Body of pancreas (tissue), 4 donors: ENCODE results near the gene UBXN4. TPM values are rescaled to one million over a fixed set of nuclear protein-coding genes. Genes with fewer than 3 reads are reported as not detected.

Experiments used
- ATAC-seq: fragments of 150-250 bp; one replicate; pipeline ENCODE4 v1.9.1; 2016
- DNase-seq, 4 donors: peaks; one replicate each; pipeline ENCODE4 v3.0.0-alpha.2; 2019
- H3K27ac ChIP-seq, 4 donors: fragments of 200-600 bp; sonication (generic); 1 replicate in 3 of 4; 2 replicates in 1 of 4; pipeline versions ENCODE4 v1.5.1 to v1.6.1; 2016 to 2019; ENCODE audit warnings: mild to moderate bottlenecking in 1 of 4, mixed read lengths in 1 of 4, moderate library complexity in 1 of 4
- H3K27me3 ChIP-seq, 2 donors: fragments of 200-600 bp; sonication (generic); one replicate each; pipeline ENCODE4 v1.6.0; 2016; ENCODE audit warnings: mild to moderate bottlenecking in 1 of 2
- H3K36me3 ChIP-seq, 2 donors: fragments of 200-600 bp; sonication (generic); replicated peaks in 1 of 2; 2 replicates each; pipeline ENCODE4 v1.5.1; 2016; ENCODE audit warnings: low read depth in 2 of 2; ENCODE audit not compliant: insufficient read depth in 1 of 2
- H3K4me1 ChIP-seq: fragments of 200-600 bp; sonication (generic); one replicate; pipeline ENCODE4 v1.6.0; 2016
- H3K4me3 ChIP-seq, 2 donors: fragments of 200-600 bp; sonication (generic); 1 replicate in 1 of 2; 2 replicates in 1 of 2; pipeline ENCODE4 v1.5.1; 2016 to 2019
- H3K9me3 ChIP-seq, 3 donors: fragments of 200-600 bp; sonication (generic); 1 replicate in 2 of 3; 2 replicates in 1 of 3; pipeline ENCODE4 v1.5.1; 2016
- CTCF ChIP-seq, 7 experiments: fragments of 450-650 bp in 4 of 7; fragments of 200-600 bp in 3 of 7; sonication (generic) in 3 of 7; IDR thresholded peaks; one replicate each; pipeline ENCODE4 v1.5.1; 2016 to 2019; ENCODE audit warnings: antibody characterized with exemption in 7 of 7
- POLR2A ChIP-seq, 3 donors: fragments of 450-650 bp; IDR thresholded peaks; one replicate each; pipeline ENCODE4 v1.6.1; 2016; ENCODE audit warnings: antibody characterized with exemption in 3 of 3, mild to moderate bottlenecking in 2 of 3
- WGBS, 2 donors: methylation state at CpG; one replicate each; pipeline ENCODE4 v1.1.5; 2017; 5-methylcytosine and 5-hydroxymethylcytosine counted together
- intact Hi-C: fragments of 100-400 bp; cut with DNase I; formaldehyde crosslinking; loops from one replicate; pipeline ENCODE4 v1.15.1; 2023
- total RNA-seq, 2 donors: library from RNA; depleted of rRNA; stranded (reverse); fragments of >200 nt; gene quantifications; one replicate each; pipeline ENCODE4 v1.1.0, GENCODE V29; 2016

Gene UBXN4
- total RNA-seq, 2 donors from 2014 or later = 55.7 to 70.3 TPM

GRCh38 chr2:135773917-135774316 is 32.3 kb downstream of the UBXN4 start:
- intact Hi-C loops = no loop called here
- no peak overlapping the region for H3K4me3 ChIP-seq
- H3K27me3 ChIP-seq = no peaks in the 10 kb centered on the region
- ATAC-seq (no peak), DNase-seq (no peak)
- H3K4me1 ChIP-seq = no peaks in the 10 kb centered on the region
- peaks cover 31 to 54% of the 10 kb centered on the region in 2 donors for H3K36me3 ChIP-seq
- H3K9me3 ChIP-seq = no peaks in the 10 kb centered on the region
- no peak overlapping the region for H3K27ac ChIP-seq
- TF ChIP-seq POLR2A (IDR thresholded peaks at IDR 0.05) = no peak
- TF ChIP-seq CTCF (IDR thresholded peaks at IDR 0.05) = no peak

GRCh38 chr2:135775420-135775819 is 33.8 kb downstream of the UBXN4 start:
- H3K27ac ChIP-seq = no peak overlapping the region
- WGBS, 2 donors = 43 to 50% methylated on average over 2 of the region's 2 CpGs
- no peak overlapping the region for H3K4me3 ChIP-seq
- H3K9me3 ChIP-seq = no peaks in the 10 kb centered on the region
- DNase-seq = no peak
- no peak for TF ChIP-seq CTCF (IDR thresholded peaks at IDR 0.05)
- ATAC-seq = no peak
- H3K27me3 ChIP-seq = no peaks in the 10 kb centered on the region
- intact Hi-C loops = no loop called here
- H3K36me3 ChIP-seq = peaks cover 25 to 60% of the 10 kb centered on the region in 2 donors
- no peaks in the 10 kb centered on the region for H3K4me1 ChIP-seq

- TF ChIP-seq POLR2A (IDR thresholded peaks at IDR 0.05) = no peak
- TF ChIP-seq CTCF (IDR thresholded peaks at IDR 0.05) = no peak
- H3K36me3 ChIP-seq = peaks cover 21 to 58% of the 10 kb centered on the region in 2 donors
- intact Hi-C loops = no loop called here
- no peak overlapping the region for H3K27ac ChIP-seq
- no peak for DNase-seq
- H3K4me3 ChIP-seq = no peak overlapping the region
- no peaks in the 10 kb centered on the region for H3K4me1 ChIP-seq
- WGBS, 2 donors = 95 to 98% methylated on average over 7 of the region's 7 CpGs
- ATAC-seq = no peak
- no peaks in the 10 kb centered on the region for H3K27me3 ChIP-seq
- no peaks in the 10 kb centered on the region for H3K9me3 ChIP-seq
These were observed 34.7 kb downstream of the UBXN4 start for GRCh38 chr2:135776367-135776766.

- TF ChIP-seq POLR2A (IDR thresholded peaks at IDR 0.05) (no peak), CTCF (IDR thresholded peaks at IDR 0.05) (no peak)
- DNase-seq (no peak), ATAC-seq (no peak)
- H3K4me3 ChIP-seq = no peak overlapping the region
- H3K4me1 ChIP-seq = no peaks in the 10 kb centered on the region
- intact Hi-C loops = no loop called here
- H3K9me3 ChIP-seq = no peaks in the 10 kb centered on the region
- H3K27me3 ChIP-seq = no peaks in the 10 kb centered on the region
- H3K36me3 ChIP-seq = peaks cover 25 to 49% of the 10 kb centered on the region in 2 donors
- WGBS, 2 donors = 70 to 75% methylated on average over 2 of the region's 2 CpGs
- no peak overlapping the region for H3K27ac ChIP-seq
These were observed 40.6 kb downstream of the UBXN4 start for GRCh38 chr2:135782231-135782630.

GRCh38 chr2:135783439-135783838 is 41.8 kb downstream of the UBXN4 start:
- H3K27ac ChIP-seq = no peak overlapping the region
- no peak for TF ChIP-seq CTCF (IDR thresholded peaks at IDR 0.05)
- no peak for TF ChIP-seq POLR2A (IDR thresholded peaks at IDR 0.05)
- intact Hi-C loops = no loop called here
- WGBS, 2 donors = 67 to 70% methylated on average over 3 of the region's 3 CpGs
- H3K36me3 ChIP-seq = peaks cover 25 to 43% of the 10 kb centered on the region in 2 donors
- ATAC-seq (no peak), DNase-seq (no peak)
- H3K4me3 ChIP-seq = no peak overlapping the region
- H3K9me3 ChIP-seq = no peaks in the 10 kb centered on the region
- no peaks in the 10 kb centered on the region for H3K4me1 ChIP-seq
- no peaks in the 10 kb centered on the region for H3K27me3 ChIP-seq
